OCI-LY7 (cell line): ENCODE results near the gene ABCA2. TPM values are rescaled to one million over a fixed set of nuclear protein-coding genes. Genes with fewer than 3 reads are reported as not detected.

ENCODE experiments used
- BruUV-seq: library from RNA; stranded (reverse); fragments of 400-500 nt; replicated peaks from 2 replicates; lab custom pipeline; 2021; lab: Mats Ljungman, UMichigan
- CTCF ChIA-PET: fragments of 300-600 bp; sonication (Branson Sonifier 250); formaldehyde crosslinking; loops from one replicate; lab custom pipeline; 2022; ENCODE audit warnings: antibody characterized with exemption; ENCODE audit not compliant: unreplicated experiment; lab: Charles Lee
- POLR2A ChIA-PET: fragments of 300-600 bp; sonication (Branson Sonifier 250); formaldehyde crosslinking; loops from one replicate; lab custom pipeline; 2022; ENCODE audit warnings: antibody characterized with exemption; lab: Charles Lee
- DNase-seq: peaks from one replicate; pipeline ENCODE4 v3.0.0-alpha.2; 2015; ENCODE audit warnings: low spot score
- H2AFZ ChIP-seq: fragments of 200-600 bp; sonication (generic), shearing (Covaris generic); 2 replicates; pipeline ENCODE4 v1.6.1; 2014; ENCODE audit warnings: mild to moderate bottlenecking, antibody characterized with exemption, low read length, moderate library complexity
- H3K27ac ChIP-seq: fragments of 200-600 bp; sonication (generic); 2 replicates; pipeline ENCODE4 v1.5.1; 2014; ENCODE audit warnings: mixed run types, low read depth, mild to moderate bottlenecking, moderate library complexity, low read length, inconsistent platforms; ENCODE audit not compliant: poor library complexity, severe bottlenecking
- H3K36me3 ChIP-seq: fragments of 200-600 bp; sonication (generic); 2 replicates; pipeline ENCODE4 v1.6.1; 2014; ENCODE audit warnings: mild to moderate bottlenecking, antibody characterized with exemption, low read length, moderate library complexity, mixed read lengths; ENCODE audit not compliant: insufficient read depth
- H3K4me1 ChIP-seq: fragments of 200-600 bp; sonication (generic); 2 replicates; pipeline ENCODE4 v1.5.1; 2014; ENCODE audit warnings: mild to moderate bottlenecking, low read length; ENCODE audit not compliant: insufficient read depth, poor library complexity, severe bottlenecking
- H3K4me2 ChIP-seq: fragments of 200-600 bp; sonication (generic); 2 replicates; pipeline ENCODE4 v1.6.1; 2014; ENCODE audit warnings: mild to moderate bottlenecking, low read length
- H3K4me3 ChIP-seq: fragments of 200-600 bp; sonication (generic); 2 replicates; pipeline ENCODE4 v1.5.1; 2014; ENCODE audit warnings: mild to moderate bottlenecking, low read depth, low read length; ENCODE audit not compliant: poor library complexity, severe bottlenecking
- H3K79me2 ChIP-seq: fragments of 200-600 bp; sonication (generic); 2 replicates; pipeline ENCODE4 v1.6.1; 2016; ENCODE audit warnings: low read depth, mild to moderate bottlenecking, low read length, moderate library complexity, mixed read lengths; ENCODE audit not compliant: insufficient read depth
- H3K9me2 ChIP-seq: fragments of 200-600 bp; sonication (generic); 2 replicates; pipeline ENCODE4 v1.6.1; 2016; ENCODE audit warnings: mild to moderate bottlenecking, low read length, mixed read lengths; ENCODE audit not compliant: insufficient read depth
- H3K9me3 ChIP-seq: fragments of 200-600 bp; sonication (generic); 2 replicates; pipeline ENCODE4 v1.6.1; 2014; ENCODE audit warnings: mild to moderate bottlenecking, mixed run types, low read length, mixed read lengths
- H4K20me1 ChIP-seq: fragments of 200-600 bp; sonication (generic); 2 replicates; pipeline ENCODE4 v1.6.1; 2014; ENCODE audit warnings: mild to moderate bottlenecking, antibody characterized with exemption, low read length, moderate library complexity, mixed read lengths; ENCODE audit not compliant: insufficient read depth
- EZH2phosphoT487 ChIP-seq: fragments of 200-600 bp; sonication (generic); IDR thresholded peaks from 2 replicates; pipeline ENCODE4 v1.6.1; 2018; ENCODE audit warnings: low read depth, borderline replicate concordance, mild to moderate bottlenecking, mixed run types, antibody characterized with exemption, low read length, moderate library complexity, mixed read lengths
- intact Hi-C: fragments of 100-400 bp; cut with micrococcal nuclease; formaldehyde crosslinking; loops from one replicate; pipeline ENCODE4 v1.10.0; 2022; ENCODE audit not compliant: unreplicated experiment
- total RNA-seq, 2 experiments: library from RNA; depleted of rRNA in 1 of 2; stranded (reverse); fragments of >200 nt in 1 of 2; shearing (Covaris generic) in 1 of 2; gene quantifications; 2 replicates each; pipeline ENCODE4 v1.2.3, GENCODE V29; 2014 to 2022
- TF ChIP-seq, protein P1 (sequence below): fragments of 200-600 bp; sonication (generic); conservative IDR thresholded peaks from 2 replicates; pipeline ENCODE4 v1.5.1; 2014; ENCODE audit warnings: mild to moderate bottlenecking, antibody characterized with exemption, low read length, moderate library complexity, mixed read lengths

The ABCA2 gene
- total RNA-seq, 2 experiments from 2014 or later: 4.1 to 10.6 TPM

DNA sequence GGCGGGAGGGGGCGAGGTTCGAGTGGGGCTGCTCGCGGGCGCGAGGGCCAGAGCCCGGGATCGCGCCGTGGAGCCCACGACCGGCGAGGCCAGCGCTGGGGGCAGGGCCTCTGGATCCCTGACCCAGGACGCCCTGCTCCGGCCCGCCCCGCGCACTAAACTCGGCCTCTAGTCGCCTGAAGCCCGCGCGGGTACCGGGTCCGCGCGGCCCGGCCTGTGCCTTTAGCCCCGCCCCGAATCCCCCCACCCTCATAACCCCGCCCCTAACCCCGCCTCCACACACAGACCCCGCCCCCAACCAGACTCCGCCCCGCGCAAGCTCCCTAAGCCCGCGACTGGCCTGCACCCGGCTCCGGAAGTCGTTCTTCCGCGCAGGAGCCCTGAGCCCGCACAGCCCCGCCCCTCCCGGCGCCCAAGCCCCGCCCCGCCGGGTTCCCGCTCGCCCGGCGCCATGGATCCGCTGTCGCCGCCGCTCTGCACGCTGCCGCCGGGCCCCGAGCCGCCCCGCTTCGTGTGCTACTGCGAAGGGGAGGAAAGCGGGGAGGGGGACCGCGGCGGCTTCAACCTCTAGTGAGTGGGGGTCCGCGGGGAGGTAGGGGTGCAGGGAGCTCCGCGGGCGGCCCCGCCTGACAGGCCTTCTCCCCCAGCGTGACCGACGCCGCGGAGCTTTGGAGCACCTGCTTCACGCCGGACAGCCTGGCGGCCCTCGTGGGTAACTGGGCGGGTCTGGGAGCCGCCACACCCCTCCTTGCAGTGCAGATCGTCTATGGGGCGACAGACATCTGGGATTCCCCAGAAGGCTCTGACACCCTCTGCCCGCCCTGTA is 35.8 kb downstream of the ABCA2 start, which contains the start of gene PAXX:
PAXX (plus strand) TSS at position 430 of the 826 bp plus-strand sequence; CDS start at position 452, 22 bp downstream.
- TSS peak; percentile 94 for BruUV-seq
- Histone ChIP-seq H4K20me1 (no peaks in the 10 kb centered on the region), H3K9me2 (no peaks in the 10 kb centered on the region), H2AFZ (peak within 1 kb of the TSS; percentile 60), H3K4me3 (peak within 1 kb of the TSS; percentile 79), H3K9me3 (no peaks in the 10 kb centered on the region), H3K79me2 (no peaks in the 10 kb centered on the region; the same call in 1 of the 2 replicates), H3K36me3 (0 out of 2 replicates have a peak, but pooled peaks cover 3% of the 10 kb centered on the region), H3K27ac (peak within 1 kb of the TSS; percentile 63), H3K4me2 (peak within 1 kb of the TSS; percentile 94), H3K4me1 (peaks cover 28% of the 10 kb centered on the region)
- CTCF ChIA-PET: interaction anchor here (0.6 kb wide), 2 partner anchors 17 to 32 kb away, joined by 3 to 14 read pairs; no protein-coding TSS in a partner anchor
- no peak for TF ChIP-seq EZH2phosphoT487
- TF ChIP-seq, protein P1, sequence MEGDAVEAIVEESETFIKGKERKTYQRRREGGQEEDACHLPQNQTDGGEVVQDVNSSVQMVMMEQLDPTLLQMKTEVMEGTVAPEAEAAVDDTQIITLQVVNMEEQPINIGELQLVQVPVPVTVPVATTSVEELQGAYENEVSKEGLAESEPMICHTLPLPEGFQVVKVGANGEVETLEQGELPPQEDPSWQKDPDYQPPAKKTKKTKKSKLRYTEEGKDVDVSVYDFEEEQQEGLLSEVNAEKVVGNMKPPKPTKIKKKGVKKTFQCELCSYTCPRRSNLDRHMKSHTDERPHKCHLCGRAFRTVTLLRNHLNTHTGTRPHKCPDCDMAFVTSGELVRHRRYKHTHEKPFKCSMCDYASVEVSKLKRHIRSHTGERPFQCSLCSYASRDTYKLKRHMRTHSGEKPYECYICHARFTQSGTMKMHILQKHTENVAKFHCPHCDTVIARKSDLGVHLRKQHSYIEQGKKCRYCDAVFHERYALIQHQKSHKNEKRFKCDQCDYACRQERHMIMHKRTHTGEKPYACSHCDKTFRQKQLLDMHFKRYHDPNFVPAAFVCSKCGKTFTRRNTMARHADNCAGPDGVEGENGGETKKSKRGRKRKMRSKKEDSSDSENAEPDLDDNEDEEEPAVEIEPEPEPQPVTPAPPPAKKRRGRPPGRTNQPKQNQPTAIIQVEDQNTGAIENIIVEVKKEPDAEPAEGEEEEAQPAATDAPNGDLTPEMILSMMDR: no peak
- intact Hi-C loops: loop anchor here (2.0 kb wide), 1 partner anchor 47 kb away; the partner anchor contains the start of genes C8G and FBXW5
- POLR2A ChIA-PET: interaction anchor here (0.5 to 1.5 kb wide), 9 partner anchors 9 to 462 kb away, joined by 3 to 7 read pairs (median 4); partner anchors contain the start of gene LCNL1
- peak; percentile 94 for DNase-seq

DNA sequence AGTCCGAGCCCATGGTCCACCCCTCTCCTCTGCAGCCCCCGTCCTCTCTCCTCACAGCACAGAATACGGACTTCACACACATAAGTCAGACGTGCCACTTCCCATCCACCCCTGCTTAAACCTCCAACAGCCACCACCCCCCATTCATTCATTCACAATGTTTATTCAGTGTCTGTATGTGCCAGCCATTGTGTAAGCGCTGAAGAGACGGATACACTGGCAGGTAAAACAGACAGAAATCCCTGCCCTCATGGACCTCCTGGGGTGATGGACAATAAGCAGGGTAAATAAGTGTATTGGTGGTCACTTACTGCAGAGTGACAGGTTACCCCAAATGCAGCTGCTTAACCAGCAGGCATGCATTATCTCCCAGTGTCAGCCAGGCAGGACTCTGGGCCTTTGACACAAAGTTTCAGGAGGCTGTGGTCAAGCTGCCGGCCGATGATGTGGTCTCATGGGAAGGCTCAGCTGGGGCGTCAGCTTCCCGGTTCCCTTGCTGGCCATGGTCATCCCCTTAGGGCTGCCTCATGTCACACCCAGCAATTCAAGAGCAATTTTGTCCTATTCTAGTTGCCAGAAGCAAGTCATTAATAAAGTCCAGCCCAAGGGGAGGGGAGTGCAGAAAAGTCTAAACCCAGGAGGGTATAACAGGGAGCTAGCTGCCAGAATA is 37.7 kb downstream of the ABCA2 start:
- POLR2A ChIA-PET: no interaction called here
- DNase-seq: no peak
- Histone ChIP-seq H3K79me2 (no peaks in the 10 kb centered on the region; the same call in 1 of the 2 replicates), H3K4me1 (peaks cover 13% of the 10 kb centered on the region), H3K4me3 (no peak overlapping the region), H3K9me2 (no peaks in the 10 kb centered on the region), H3K4me2 (no peak overlapping the region), H3K9me3 (no peaks in the 10 kb centered on the region), H3K27ac (no peak overlapping the region), H3K36me3 (0 out of 2 replicates have a peak, but pooled peaks cover 3% of the 10 kb centered on the region), H2AFZ (no peak overlapping the region), H4K20me1 (no peaks in the 10 kb centered on the region)
- TF ChIP-seq, protein P1: no peak
- no peak for TF ChIP-seq EZH2phosphoT487
- no TSS peak for BruUV-seq
- CTCF ChIA-PET: no interaction called here
- intact Hi-C loops: no loop called here
